Endothelial cell of umbilical vein (primary cell): ENCODE measurements around the gene ATP5PO. TPM values are rescaled to one million over a fixed set of nuclear protein-coding genes. Genes with fewer than 3 reads are reported as not detected.

Experiments
- BruUV-seq: library from RNA; stranded (reverse); fragments of 400-500 nt; replicated peaks from 2 replicates; lab custom pipeline; 2021; lab: Mats Ljungman, UMichigan
- CTCF ChIA-PET: fragments of 300-600, 350-600 bp; sonication (Branson Sonifier 250); formaldehyde crosslinking; loops from one replicate; lab custom pipeline; 2021; ENCODE audit warnings: antibody characterized with exemption, inconsistent platforms; lab: Charles Lee
- POLR2A ChIA-PET: fragments of 300-600, 350-600 bp; sonication (Branson Sonifier 250); formaldehyde crosslinking; loops from one replicate; lab custom pipeline; 2021; ENCODE audit warnings: antibody characterized with exemption, inconsistent platforms; lab: Charles Lee
- DNase-seq: peaks from one replicate; pipeline ENCODE4 v3.0.0-alpha.2; 2011; ENCODE audit warnings: low read depth, low spot score
- FAIRE-seq: peaks from 2 replicates; lab custom pipeline; 2011; peaks lifted over from hg19 to GRCh38; lab: Jason Lieb, UNC
- H2AFZ ChIP-seq: 2 replicates; pipeline ENCODE4 v1.6.0; 2012; ENCODE audit warnings: low read depth, low read length, control low read depth, inconsistent platforms
- H3K27ac ChIP-seq: 2 replicates; pipeline ENCODE4 v1.5.1; 2011; ENCODE audit warnings: low read depth, mild to moderate bottlenecking, control low read depth, low read length, moderate library complexity; ENCODE audit not compliant: insufficient read depth
- H3K27me3 ChIP-seq, 2 experiments: 2 replicates each; pipeline versions ENCODE4 v1.6.0 to v1.6.1; 2011; ENCODE audit warnings: low read length in 2 of 2, mixed read lengths in 1 of 2; ENCODE audit not compliant: control insufficient read depth in 2 of 2, insufficient read depth in 2 of 2
- H3K36me3 ChIP-seq, 2 experiments: 2 replicates in 1 of 2; 3 replicates in 1 of 2; pipeline ENCODE4 v1.5.1; 2011; ENCODE audit warnings: low read length in 2 of 2, mild to moderate bottlenecking in 1 of 2, moderate library complexity in 1 of 2; ENCODE audit not compliant: control insufficient read depth in 2 of 2, insufficient read depth in 2 of 2; ENCODE audit errors: extremely low read depth in 1 of 2
- H3K4me1 ChIP-seq: 3 replicates; pipeline ENCODE4 v1.5.1; 2011; ENCODE audit warnings: mild to moderate bottlenecking, low read length; ENCODE audit not compliant: control insufficient read depth, insufficient read depth; ENCODE audit errors: extremely low read depth
- H3K4me2 ChIP-seq: 2 replicates; pipeline ENCODE4 v1.6.1; 2011; ENCODE audit warnings: low read length, control low read depth, mixed read lengths; ENCODE audit not compliant: insufficient read depth
- H3K4me3 ChIP-seq, 3 experiments: fragments of 200-600 bp in 1 of 3; sonication (generic), shearing (Covaris generic) in 1 of 3; replicated peaks in 1 of 3; 2 replicates each; pipeline ENCODE4 v1.5.1; 2011 to 2016; ENCODE audit warnings: control low read depth in 3 of 3, low read length in 3 of 3, mild to moderate bottlenecking in 2 of 3, inconsistent platforms in 1 of 3, low read depth in 1 of 3, moderate library complexity in 1 of 3; ENCODE audit not compliant: insufficient read depth in 1 of 3
- H3K79me2 ChIP-seq: 2 replicates; pipeline ENCODE4 v1.6.0; 2012; ENCODE audit warnings: low read length, inconsistent platforms; ENCODE audit not compliant: control insufficient read depth, insufficient read depth
- H3K9ac ChIP-seq: replicated peaks from 2 replicates; pipeline ENCODE3; 2011; ENCODE audit warnings: low read length, control low read depth; ENCODE audit not compliant: insufficient read depth; ENCODE audit errors: extremely low read depth
- H3K9me1 ChIP-seq: replicated peaks from 3 replicates; pipeline ENCODE4 v1.6.0; 2011; ENCODE audit warnings: mild to moderate bottlenecking, low read length; ENCODE audit not compliant: control insufficient read depth, insufficient read depth; ENCODE audit errors: extremely low read depth
- H3K9me3 ChIP-seq: replicated peaks from 2 replicates; pipeline ENCODE4 v1.5.1; 2012; ENCODE audit warnings: low read length, inconsistent platforms; ENCODE audit not compliant: control insufficient read depth, insufficient read depth
- H4K20me1 ChIP-seq: replicated peaks from 2 replicates; pipeline ENCODE3; 2011; ENCODE audit warnings: mild to moderate bottlenecking, low read length; ENCODE audit not compliant: control insufficient read depth, insufficient read depth; ENCODE audit errors: extremely low read depth
- CTCF ChIP-seq, 2 donors: IDR thresholded peaks; 1 replicate in 1 of 2; 2 replicates in 1 of 2; pipeline ENCODE4 v1.5.1; 2011; ENCODE audit warnings: low read length in 2 of 2, mild to moderate bottlenecking in 2 of 2, moderate library complexity in 2 of 2, control low read depth in 1 of 2, inconsistent platforms in 1 of 2, low read depth in 1 of 2; ENCODE audit not compliant: insufficient read depth in 1 of 2; ENCODE audit errors: extremely low read depth in 1 of 2
- EZH2 ChIP-seq: IDR thresholded peaks from 2 replicates; pipeline ENCODE4 v1.6.1; 2012; ENCODE audit warnings: borderline replicate concordance, low read depth, mild to moderate bottlenecking, moderate library complexity, low read length, inconsistent platforms; ENCODE audit not compliant: severe bottlenecking
- FOS ChIP-seq: IDR thresholded peaks from 2 replicates; pipeline ENCODE4 v1.6.1; 2011; ENCODE audit warnings: mild to moderate bottlenecking, low read length, moderate library complexity, borderline replicate concordance; ENCODE audit not compliant: insufficient read depth
- GATA2 ChIP-seq: IDR thresholded peaks from 2 replicates; pipeline ENCODE4 v1.7.0; 2011; ENCODE audit warnings: low read depth, mild to moderate bottlenecking, moderate library complexity, mixed read lengths, low read length; ENCODE audit not compliant: insufficient read length, insufficient read depth
- JUN ChIP-seq: IDR thresholded peaks from 2 replicates; pipeline ENCODE4 v1.6.1; 2011; ENCODE audit warnings: borderline replicate concordance, low read depth; ENCODE audit not compliant: insufficient read length, insufficient read depth
- POLR2A ChIP-seq: IDR thresholded peaks from 2 replicates; pipeline ENCODE4 v1.6.1; 2012; ENCODE audit warnings: low read depth, mild to moderate bottlenecking, control low read depth, low read length
- dilution Hi-C: fragments of 300-500 bp; cut with MboI; formaldehyde crosslinking; loops from one replicate; pipeline ENCODE4 v1.15.0; 2019; ENCODE audit warnings: low sequenced_read_pairs; ENCODE audit not compliant: extremely low pct_ligation_motif_present
- intact Hi-C: fragments of 100-400 bp; cut with micrococcal nuclease; formaldehyde crosslinking; loops from one replicate; pipeline ENCODE4 v1.10.0; 2022
- polyA plus RNA-seq, 4 experiments: library from polyadenylated mRNA; depleted of rRNA in 3 of 4; stranded (reverse) in 3 of 4; unstranded in 1 of 4; fragments of >200 nt; gene quantifications; 2 replicates each; pipeline versions ENCODE4 v1.2.1 to v1.2.3, GENCODE V29; 2011 to 2012; ENCODE audit warnings: missing spikeins in 1 of 4
- total RNA-seq: library from RNA; stranded (reverse); gene quantifications from 2 replicates; pipeline ENCODE4 v1.2.3, GENCODE V29; 2021
- TF ChIP-seq, protein P1 (sequence below): IDR thresholded peaks from 2 replicates; pipeline ENCODE4 v1.6.1; 2011; ENCODE audit not compliant: insufficient read depth, insufficient read length

Gene ATP5PO
- total and polyA plus RNA-seq, 2 donors (not counting 3 experiments of a cell fraction or from before 2014, with no cell fraction given), result 187 to 207 TPM

- Histone ChIP-seq H3K27ac (no peak overlapping the region), H3K79me2 (no peaks in the 10 kb centered on the region), H3K9me1 (no peaks in the 10 kb centered on the region), H3K9ac (no peak overlapping the region), H3K4me1 (no peaks in the 10 kb centered on the region), H4K20me1 (no peaks in the 10 kb centered on the region), H2AFZ (no peak overlapping the region), H3K4me3 (no peak overlapping the region), H3K27me3 (peaks cover 0 to 1% of the 10 kb centered on the region in 2 experiments), H3K36me3 (no peaks in the 10 kb centered on the region), H3K9me3 (no peaks in the 10 kb centered on the region), H3K4me2 (no peak overlapping the region)
- intact Hi-C loops (no loop called here), dilution Hi-C loops (no loop called here)
- no peak for FAIRE-seq
- TF ChIP-seq FOS (no peak), GATA2 (no peak), EZH2 (no peak), CTCF (IDR thresholded peaks at IDR 0.05; ENCODE audit: extremely low read depth in 1 of 2, insufficient read depth in 1 of 2, low read depth in 1 of 2, low read length in 2 of 2) (no peak), POLR2A (no peak), JUN (no peak)
- TF ChIP-seq, protein P1, sequence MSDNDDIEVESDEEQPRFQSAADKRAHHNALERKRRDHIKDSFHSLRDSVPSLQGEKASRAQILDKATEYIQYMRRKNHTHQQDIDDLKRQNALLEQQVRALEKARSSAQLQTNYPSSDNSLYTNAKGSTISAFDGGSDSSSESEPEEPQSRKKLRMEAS, result no peak
- ChIA-PET POLR2A (interaction anchor here (0.6 kb wide), 1 partner anchor 46 kb away, joined by 4 read pairs; no protein-coding TSS in a partner anchor), CTCF (interaction anchor here (0.9 kb wide), 1 partner anchor 394 kb away, joined by 3 read pairs; no protein-coding TSS in a partner anchor)
- BruUV-seq, result no TSS peak
- DNase-seq, result no peak
These were observed 38.8 kb upstream of the ATP5PO start for GRCh38 chr21:33954395-33954794.
